Activated CD4-positive, alpha-beta T cell treated with anti-CD3 and anti-CD28 coated beads for 1 hour (primary cell): Measurements from ENCODE around the gene BBX.
"Not testable (repeated sequence)": the region's sequence is repeated elsewhere in the genome, so short reads cannot be mapped to it uniquely, and the experiment has no call there.

Experiments used
- DNase-seq: peaks from one replicate; pipeline ENCODE4 v3.0.0-alpha.2; 2020

Gene BBX

GRCh38 chr3:107810171-107811071, 287.7 kb downstream of the BBX start:
- no peak for DNase-seq

GRCh38 chr3:107813026-107813425, 290.3 kb downstream of the BBX start:
- no peak for DNase-seq

GRCh38 chr3:107816107-107816506, 293.3 kb downstream of the BBX start:
- DNase-seq: no peak

GRCh38 chr3:107817076-107817475, 294.3 kb downstream of the BBX start:
- no peak for DNase-seq

- no peak for DNase-seq
These were observed 295.3 kb downstream of the BBX start for GRCh38 chr3:107818025-107818424.

GRCh38 chr3:107819656-107820055, 296.9 kb downstream of the BBX start:
- no peak for DNase-seq

- no peak for DNase-seq
These were observed 299.5 kb downstream of the BBX start for GRCh38 chr3:107822308-107822707.

- no peak for DNase-seq
These were observed 302.1 kb downstream of the BBX start for GRCh38 chr3:107824822-107825371.

GRCh38 chr3:107825556-107825955, 302.8 kb downstream of the BBX start:
- no peak for DNase-seq

- no peak for DNase-seq
These were observed 304.0 kb downstream of the BBX start for GRCh38 chr3:107826727-107827126.

GRCh38 chr3:107829185-107829584, 306.4 kb downstream of the BBX start:
- no peak for DNase-seq

- DNase-seq: no peak
These were observed 308.8 kb downstream of the BBX start for GRCh38 chr3:107831590-107831989.

- no peak for DNase-seq
These were observed 310.3 kb downstream of the BBX start for GRCh38 chr3:107833043-107833442.

GRCh38 chr3:107833722-107834416, 311.1 kb downstream of the BBX start:
- no peak for DNase-seq

GRCh38 chr3:107835001-107835400, 312.2 kb downstream of the BBX start:
- DNase-seq: not testable (repeated sequence)

- no peak for DNase-seq
These were observed 315.3 kb downstream of the BBX start for GRCh38 chr3:107837895-107838612.

GRCh38 chr3:107841831-107842230, 319.1 kb downstream of the BBX start:
- no peak for DNase-seq

- DNase-seq: no peak
These were observed 320.2 kb downstream of the BBX start for GRCh38 chr3:107842940-107843339.

- DNase-seq: no peak
These were observed 322.9 kb downstream of the BBX start for GRCh38 chr3:107845380-107846278.

GRCh38 chr3:107846279-107846852, 323.6 kb downstream of the BBX start:
- no peak for DNase-seq

GRCh38 chr3:107847791-107848190, 325.0 kb downstream of the BBX start:
- no peak for DNase-seq
